HepG2 (cell line): ENCODE results near the gene PARN. TPM values are rescaled to one million over a fixed set of nuclear protein-coding genes. Genes with fewer than 3 reads are reported as not detected.

ENCODE experiments used
- FOXC1 ChIP-seq: sonication (generic); formaldehyde crosslinking; IDR thresholded peaks from 2 replicates; pipeline ENCODE4 v1.8.0; 2022; ENCODE audit warnings: mild to moderate bottlenecking, missing genetic modification reagents, borderline replicate concordance
- FOXJ3 ChIP-seq: sonication (generic); formaldehyde crosslinking; IDR thresholded peaks from 2 replicates; pipeline ENCODE4 v1.4.0; 2020; ENCODE audit warnings: missing genetic modification reagents, mild to moderate bottlenecking, borderline replicate concordance
- GFI1 ChIP-seq: sonication (generic); formaldehyde crosslinking; IDR thresholded peaks from 2 replicates; pipeline ENCODE4 v1.5.0; 2020; ENCODE audit warnings: missing genetic modification reagents, mild to moderate bottlenecking, borderline replicate concordance
- HNF4G ChIP-seq, 2 experiments: sonication (generic) in 1 of 2; formaldehyde crosslinking in 1 of 2; IDR thresholded peaks; 2 replicates each; pipeline versions ENCODE4 v1.4.0 to v1.6.1; 2011 to 2020; ENCODE audit warnings: borderline replicate concordance in 2 of 2, low read depth in 2 of 2, mild to moderate bottlenecking in 2 of 2, low read length in 1 of 2, missing genetic modification reagents in 1 of 2, moderate library complexity in 1 of 2
- PHF21A ChIP-seq: sonication (generic); formaldehyde crosslinking; IDR thresholded peaks from 2 replicates; pipeline ENCODE4 v1.5.0; 2020; ENCODE audit warnings: mild to moderate bottlenecking, missing genetic modification reagents
- STAG1 ChIP-seq: sonication (generic); formaldehyde crosslinking; IDR thresholded peaks from 2 replicates; pipeline ENCODE4 v1.4.0; 2020; ENCODE audit warnings: missing genetic modification reagents
- ZFYVE20 ChIP-seq: sonication (generic); formaldehyde crosslinking; IDR thresholded peaks from 2 replicates; pipeline ENCODE4 v1.8.0; 2023; ENCODE audit warnings: low read depth, mild to moderate bottlenecking, moderate library complexity, missing genetic modification reagents, borderline replicate concordance
- ZNF891 ChIP-seq: sonication (generic); formaldehyde crosslinking; IDR thresholded peaks from 2 replicates; pipeline ENCODE4 v1.5.0; 2020; ENCODE audit warnings: mild to moderate bottlenecking, missing genetic modification reagents
- polyA plus RNA-seq, 8 experiments: library from polyadenylated mRNA; depleted of rRNA in 3 of 8; stranded (reverse) in 7 of 8; unstranded in 1 of 8; fragments of >200 nt; fragmentation: Illumina TruSeq in 4 of 8; extraction: Trizol in 4 of 8; gene quantifications; 2 replicates each; pipeline versions ENCODE4 v1.2.1 to v1.2.3, GENCODE V29; 2011 to 2016; ENCODE audit warnings: low read depth in 4 of 8, missing spikeins in 1 of 8, mixed read lengths in 1 of 8; ENCODE audit not compliant: insufficient read depth in 1 of 8
- total RNA-seq, 5 experiments: library from RNA; depleted of rRNA; stranded (reverse); fragments of >200 nt; fragmentation: Illumina TruSeq; extraction: Trizol; gene quantifications; 2 replicates each; pipeline ENCODE4 v1.2.3, GENCODE V29; 2016; ENCODE audit warnings: low read depth in 1 of 5
- TF ChIP-seq, protein P1 (sequence below): sonication (generic); formaldehyde crosslinking; IDR thresholded peaks from 2 replicates; pipeline ENCODE4 v1.5.0; 2020; ENCODE audit warnings: missing genetic modification reagents, mild to moderate bottlenecking, borderline replicate concordance
- TF ChIP-seq, protein P2 (sequence below): sonication (generic); formaldehyde crosslinking; IDR thresholded peaks from 2 replicates; pipeline ENCODE4 v1.4.0; 2020; ENCODE audit warnings: mild to moderate bottlenecking, missing genetic modification reagents

Gene PARN
- total and polyA plus RNA-seq, 2 of the 13 experiments (the other 11 are each of a cell fraction or from before 2014, with no cell fraction given): 13.3 to 47.6 TPM

DNA sequence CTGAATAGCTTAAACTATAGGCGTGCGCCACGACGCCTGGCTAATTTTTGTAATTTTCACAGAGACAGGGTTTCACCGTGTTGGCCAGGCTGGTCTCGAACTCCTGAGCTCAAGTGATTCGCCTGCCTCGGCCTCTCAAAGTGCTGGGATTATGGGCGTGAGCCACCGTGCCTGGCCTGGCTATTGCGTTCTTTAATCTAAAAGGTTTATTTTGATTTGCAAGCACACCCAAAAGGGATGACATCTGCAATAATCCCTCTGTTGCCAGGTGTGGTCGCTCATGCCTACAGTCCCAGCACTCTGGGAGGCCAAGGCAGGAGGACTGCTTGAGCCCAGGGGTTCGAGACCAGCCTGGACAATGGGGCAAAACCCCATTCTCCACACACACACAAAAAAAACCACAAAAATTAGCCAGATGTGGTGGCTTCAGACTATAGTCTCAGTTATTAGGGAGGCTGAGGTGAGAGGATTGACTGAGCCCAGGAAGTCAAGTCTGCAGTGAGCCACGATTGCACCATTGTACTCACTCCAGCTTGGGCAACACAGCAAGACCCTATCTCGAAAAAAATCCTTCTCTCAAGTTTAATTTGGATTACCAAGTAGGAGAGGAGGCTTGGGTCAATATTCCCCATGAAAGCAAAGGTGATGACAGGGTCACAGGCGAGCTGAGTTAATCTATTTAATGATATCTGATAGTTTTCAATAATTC lies 144.1 kb downstream of the PARN start (continued):
- no peak for TF ChIP-seq ZFYVE20 (CRISPR knock-in tag)
- TF ChIP-seq HNF4G (IDR thresholded peaks at IDR 0.05; ENCODE audit: borderline replicate concordance, low read depth, low read length): no peak
- TF ChIP-seq HNF4G (CRISPR knock-in tag; IDR thresholded peaks at IDR 0.05; ENCODE audit: borderline replicate concordance, low read depth): no peak
- TF ChIP-seq, protein P1, sequence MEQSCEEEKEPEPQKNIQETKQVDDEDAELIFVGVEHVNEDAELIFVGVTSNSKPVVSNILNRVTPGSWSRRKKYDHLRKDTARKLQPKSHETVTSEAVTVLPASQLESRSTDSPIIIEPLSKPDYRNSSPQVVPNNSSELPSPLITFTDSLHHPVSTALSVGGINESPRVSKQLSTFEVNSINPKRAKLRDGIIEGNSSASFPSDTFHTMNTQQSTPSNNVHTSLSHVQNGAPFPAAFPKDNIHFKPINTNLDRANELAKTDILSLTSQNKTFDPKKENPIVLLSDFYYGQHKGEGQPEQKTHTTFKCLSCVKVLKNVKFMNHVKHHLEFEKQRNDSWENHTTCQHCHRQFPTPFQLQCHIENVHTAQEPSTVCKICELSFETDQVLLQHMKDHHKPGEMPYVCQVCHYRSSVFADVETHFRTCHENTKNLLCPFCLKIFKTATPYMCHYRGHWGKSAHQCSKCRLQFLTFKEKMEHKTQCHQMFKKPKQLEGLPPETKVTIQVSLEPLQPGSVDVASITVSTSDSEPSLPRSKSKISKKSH (CRISPR knock-in tag): no peak
- no peak; the same call in 1 of the 2 replicates for TF ChIP-seq GFI1 (CRISPR knock-in tag)
- TF ChIP-seq, protein P2, sequence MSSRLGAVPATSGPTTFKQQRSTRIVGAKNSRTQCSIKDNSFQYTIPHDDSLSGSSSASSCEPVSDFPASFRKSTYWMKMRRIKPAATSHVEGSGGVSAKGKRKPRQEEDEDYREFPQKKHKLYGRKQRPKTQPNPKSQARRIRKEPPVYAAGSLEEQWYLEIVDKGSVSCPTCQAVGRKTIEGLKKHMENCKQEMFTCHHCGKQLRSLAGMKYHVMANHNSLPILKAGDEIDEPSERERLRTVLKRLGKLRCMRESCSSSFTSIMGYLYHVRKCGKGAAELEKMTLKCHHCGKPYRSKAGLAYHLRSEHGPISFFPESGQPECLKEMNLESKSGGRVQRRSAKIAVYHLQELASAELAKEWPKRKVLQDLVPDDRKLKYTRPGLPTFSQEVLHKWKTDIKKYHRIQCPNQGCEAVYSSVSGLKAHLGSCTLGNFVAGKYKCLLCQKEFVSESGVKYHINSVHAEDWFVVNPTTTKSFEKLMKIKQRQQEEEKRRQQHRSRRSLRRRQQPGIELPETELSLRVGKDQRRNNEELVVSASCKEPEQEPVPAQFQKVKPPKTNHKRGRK (CRISPR knock-in tag): no peak
- TF ChIP-seq ZNF891: 0 out of 2 replicates have a peak, but pooled peaks have one; percentile 52
- TF ChIP-seq STAG1 (CRISPR knock-in tag): no peak
- no peak for TF ChIP-seq FOXJ3
- no peak for TF ChIP-seq FOXC1 (CRISPR knock-in tag)
- no peak for TF ChIP-seq PHF21A (CRISPR knock-in tag)
